Gastroesophageal sphincter (tissue), 3 donors: Measurements from ENCODE around the gene LEKR1.

Experiments
- EP300 ChIP-seq: sonication (generic); formaldehyde crosslinking; IDR thresholded peaks from one replicate; pipeline ENCODE4 v1.6.1; 2017; ENCODE audit warnings: antibody characterized with exemption, mild to moderate bottlenecking
- POLR2A ChIP-seq, 2 donors: fragments of 450-650 bp; IDR thresholded peaks; one replicate each; pipeline ENCODE4 v1.6.1; 2017; ENCODE audit warnings: antibody characterized with exemption in 2 of 2, mild to moderate bottlenecking in 2 of 2, moderate library complexity in 1 of 2
- POLR2AphosphoS5 ChIP-seq: sonication (generic); formaldehyde crosslinking; IDR thresholded peaks from one replicate; pipeline ENCODE4 v1.6.1; 2017; ENCODE audit warnings: antibody characterized with exemption
- TF ChIP-seq, protein P1 (sequence below), 4 experiments: fragments of 200-600 bp in 2 of 4; fragments of 450-650 bp in 2 of 4; sonication (generic) in 1 of 4; IDR thresholded peaks; one replicate each; pipeline ENCODE4 v1.5.1; 2017 to 2019; ENCODE audit warnings: antibody characterized with exemption in 4 of 4, mild to moderate bottlenecking in 2 of 4, moderate library complexity in 2 of 4

DNA sequence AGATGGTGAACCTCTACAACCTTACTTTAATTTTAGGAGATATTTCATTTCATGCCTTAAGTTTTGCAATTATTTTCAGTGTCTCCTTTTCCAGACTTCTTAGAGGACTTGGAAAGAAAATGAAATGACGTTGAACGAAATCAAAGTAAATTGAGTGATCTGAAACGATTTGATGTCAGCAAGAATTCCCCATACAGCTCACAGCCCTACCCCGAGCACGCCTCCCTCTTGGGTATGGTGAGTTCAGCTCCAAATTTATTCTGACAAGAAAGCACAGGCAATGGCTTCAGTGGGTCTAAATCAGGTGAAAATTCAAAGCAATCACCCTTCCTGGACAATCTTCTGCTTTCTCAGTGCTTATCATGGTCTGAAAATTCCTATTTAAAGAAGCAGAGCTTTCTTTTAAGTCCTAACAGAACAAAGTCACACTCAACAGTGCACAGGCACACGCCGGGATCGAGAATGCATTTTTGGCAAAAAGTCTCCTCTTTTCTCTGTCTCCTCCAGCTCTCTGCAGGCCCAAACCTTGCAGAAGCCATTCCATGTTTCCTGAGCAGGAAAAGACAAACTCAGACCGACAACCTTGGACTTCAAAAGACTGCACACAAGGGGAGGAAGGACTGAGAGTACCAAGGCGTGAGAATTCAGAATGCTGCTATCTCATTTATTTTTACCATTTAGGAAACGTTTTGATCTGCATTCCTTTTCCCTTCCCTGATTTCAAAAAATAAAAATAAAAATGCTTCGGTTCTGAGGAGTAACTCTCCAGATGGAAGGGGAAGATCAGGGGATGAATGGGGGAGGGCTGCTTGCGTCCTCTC is 261.8 kb downstream of the LEKR1 start:
- TF ChIP-seq, protein P1, sequence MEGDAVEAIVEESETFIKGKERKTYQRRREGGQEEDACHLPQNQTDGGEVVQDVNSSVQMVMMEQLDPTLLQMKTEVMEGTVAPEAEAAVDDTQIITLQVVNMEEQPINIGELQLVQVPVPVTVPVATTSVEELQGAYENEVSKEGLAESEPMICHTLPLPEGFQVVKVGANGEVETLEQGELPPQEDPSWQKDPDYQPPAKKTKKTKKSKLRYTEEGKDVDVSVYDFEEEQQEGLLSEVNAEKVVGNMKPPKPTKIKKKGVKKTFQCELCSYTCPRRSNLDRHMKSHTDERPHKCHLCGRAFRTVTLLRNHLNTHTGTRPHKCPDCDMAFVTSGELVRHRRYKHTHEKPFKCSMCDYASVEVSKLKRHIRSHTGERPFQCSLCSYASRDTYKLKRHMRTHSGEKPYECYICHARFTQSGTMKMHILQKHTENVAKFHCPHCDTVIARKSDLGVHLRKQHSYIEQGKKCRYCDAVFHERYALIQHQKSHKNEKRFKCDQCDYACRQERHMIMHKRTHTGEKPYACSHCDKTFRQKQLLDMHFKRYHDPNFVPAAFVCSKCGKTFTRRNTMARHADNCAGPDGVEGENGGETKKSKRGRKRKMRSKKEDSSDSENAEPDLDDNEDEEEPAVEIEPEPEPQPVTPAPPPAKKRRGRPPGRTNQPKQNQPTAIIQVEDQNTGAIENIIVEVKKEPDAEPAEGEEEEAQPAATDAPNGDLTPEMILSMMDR (IDR thresholded peaks at IDR 0.05) = no peak
- TF ChIP-seq POLR2A (IDR thresholded peaks at IDR 0.05) (no peak), POLR2AphosphoS5 (no peak), EP300 (no peak)
